COLO668 (cell line): Measurements from ENCODE around the gene STPG3.

Source experiments
- DNase-seq: peaks from one replicate; lab custom pipeline; 2025; ENCODE audit not compliant: unreplicated experiment; lab: John Stamatoyannopoulos, UW

The STPG3 gene

DNA sequence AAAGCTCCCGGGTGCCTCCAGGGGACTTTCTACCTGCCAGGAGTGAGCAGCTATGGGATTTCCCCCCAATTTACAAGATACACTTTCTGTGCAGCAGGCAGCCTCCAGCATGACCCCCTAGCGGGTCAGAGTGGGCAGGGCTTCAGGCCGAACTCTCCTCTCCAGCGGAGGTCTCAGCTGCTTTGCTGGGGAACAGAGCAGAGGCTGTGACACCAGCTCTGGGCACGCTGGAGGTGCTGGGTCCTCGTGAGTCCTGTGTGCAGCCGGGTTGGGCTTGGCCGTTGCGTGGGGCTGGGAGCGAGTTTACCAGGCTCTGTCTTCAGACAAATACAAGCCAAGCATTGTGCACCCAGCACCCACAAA lies 48.1 kb downstream of the STPG3 start:
- DNase-seq, result no peak

DNA sequence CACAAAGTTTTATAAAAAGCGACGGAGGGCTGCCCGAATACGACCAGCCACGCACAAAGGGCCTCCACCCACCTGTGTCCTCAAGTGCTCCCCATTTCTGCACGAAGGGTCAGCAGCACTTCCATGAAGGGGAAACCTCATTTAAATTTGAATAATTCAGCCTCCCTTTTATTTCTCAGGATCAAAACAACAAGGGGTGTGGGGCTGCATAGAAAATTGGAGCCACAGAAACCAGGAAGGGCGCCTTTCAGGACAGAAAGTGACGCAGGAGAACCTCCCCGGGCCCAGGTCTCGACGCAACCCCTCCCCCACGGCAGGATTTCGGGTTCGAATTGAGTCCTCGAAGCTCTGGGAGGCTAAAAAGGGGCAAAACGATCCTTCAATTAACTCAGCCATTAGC lies 48.9 kb downstream of the STPG3 start:
- no peak for DNase-seq

GRCh38 chr9:137300567-137301080 lies 49.5 kb downstream of the STPG3 start:
- DNase-seq, result no peak

- peak; percentile 76 for DNase-seq
These were observed 50.2 kb downstream of the STPG3 start for GRCh38 chr9:137301081-137301947.

- DNase-seq, result peak; percentile 96
These were observed 51.0 kb downstream of the STPG3 start, which contains the start of gene NRARP for GRCh38 chr9:137302118-137302448. Gene NRARP, minus strand, starts transcription at chr9:137302271. Its CDS starts 343 bp downstream, at chr9:137301928.

DNA sequence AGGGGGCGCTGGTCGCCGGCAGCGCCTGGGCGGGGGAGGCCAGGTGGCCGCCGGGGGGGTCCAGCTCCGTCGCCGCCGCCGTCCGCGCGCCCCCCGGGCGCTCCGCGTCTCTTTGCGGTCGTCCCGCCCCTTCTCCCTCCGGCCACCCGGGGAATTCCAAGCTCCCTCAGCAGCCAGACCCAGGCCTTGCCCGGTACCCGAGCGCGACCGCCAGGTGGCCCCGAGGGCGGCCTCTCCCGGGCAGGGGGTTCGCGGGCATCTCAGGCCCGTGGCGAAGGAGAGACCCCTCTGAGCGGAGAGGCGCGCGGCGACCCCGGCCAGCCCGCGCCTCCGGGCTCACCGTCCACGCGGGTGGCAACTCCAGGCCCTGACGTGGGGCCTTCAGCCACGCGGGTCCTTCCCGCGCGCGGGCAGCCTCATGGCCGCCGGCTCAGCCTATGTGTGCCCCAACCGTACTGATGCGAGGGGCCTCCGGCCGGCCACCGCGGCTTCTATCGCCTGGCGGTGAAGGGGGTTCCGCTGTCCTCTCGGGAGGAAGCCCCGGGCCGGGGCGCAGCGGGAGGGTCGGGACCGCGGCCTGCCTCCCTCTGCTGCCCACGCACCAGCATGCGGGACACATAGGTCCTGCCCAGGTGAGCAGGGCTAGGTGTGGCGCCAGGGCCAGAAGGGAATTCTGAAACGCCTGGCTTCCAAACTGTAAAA lies 51.5 kb downstream of the STPG3 start:
- peak; percentile 91 for DNase-seq
